HG03354 (cell line): ENCODE measurements around the gene RGS7.
"Not testable (repeated sequence)": the region's sequence is repeated elsewhere in the genome, so short reads cannot be mapped to it uniquely, and the experiment has no call there.

Experiments used
- ATAC-seq: cut with Tn5 transposase; IDR thresholded peaks from one replicate; pipeline ENCODE4 v1.9.1; 2021; ENCODE audit warnings: mild to moderate bottlenecking; ENCODE audit not compliant: unreplicated experiment, poor library complexity, severe bottlenecking

The RGS7 gene

DNA sequence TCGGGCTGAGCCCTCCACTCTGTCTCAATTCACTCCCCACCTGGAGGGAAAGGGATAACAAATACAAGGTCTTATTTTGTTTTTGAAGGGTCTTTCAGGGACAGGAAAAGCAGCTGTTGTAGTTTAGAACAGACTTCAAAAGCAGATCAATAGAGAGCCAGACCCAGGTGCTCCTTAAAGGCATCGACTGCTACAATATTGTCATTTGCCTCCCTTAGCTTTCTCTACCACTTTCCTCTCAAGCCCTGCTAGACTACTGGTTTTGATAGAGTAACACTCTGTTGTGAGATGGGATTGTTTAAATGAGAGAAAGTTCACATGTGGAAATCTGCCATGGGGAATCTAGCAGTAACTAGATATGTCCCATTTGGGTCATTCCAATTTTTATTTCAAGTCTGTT is 24.0 kb downstream of the RGS7 start:
- no peak for ATAC-seq

DNA sequence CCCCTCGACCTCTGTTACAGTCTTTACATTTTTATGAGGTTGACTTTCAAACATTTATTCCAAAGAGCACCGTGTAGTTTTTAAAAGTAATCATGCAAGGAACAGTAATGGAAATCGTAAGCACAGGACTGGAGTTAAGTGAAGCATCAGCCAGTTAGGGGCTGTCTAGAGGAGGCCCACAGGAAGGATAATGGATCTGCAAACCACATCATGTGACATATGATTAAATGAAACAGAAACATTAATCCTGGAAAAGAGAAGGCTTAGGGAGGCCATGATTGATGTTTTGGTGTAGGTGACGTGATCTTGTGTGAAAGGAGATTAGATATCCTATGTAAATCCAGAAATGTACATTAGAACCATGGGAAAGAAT is 25.0 kb downstream of the RGS7 start:
- ATAC-seq = no peak

DNA sequence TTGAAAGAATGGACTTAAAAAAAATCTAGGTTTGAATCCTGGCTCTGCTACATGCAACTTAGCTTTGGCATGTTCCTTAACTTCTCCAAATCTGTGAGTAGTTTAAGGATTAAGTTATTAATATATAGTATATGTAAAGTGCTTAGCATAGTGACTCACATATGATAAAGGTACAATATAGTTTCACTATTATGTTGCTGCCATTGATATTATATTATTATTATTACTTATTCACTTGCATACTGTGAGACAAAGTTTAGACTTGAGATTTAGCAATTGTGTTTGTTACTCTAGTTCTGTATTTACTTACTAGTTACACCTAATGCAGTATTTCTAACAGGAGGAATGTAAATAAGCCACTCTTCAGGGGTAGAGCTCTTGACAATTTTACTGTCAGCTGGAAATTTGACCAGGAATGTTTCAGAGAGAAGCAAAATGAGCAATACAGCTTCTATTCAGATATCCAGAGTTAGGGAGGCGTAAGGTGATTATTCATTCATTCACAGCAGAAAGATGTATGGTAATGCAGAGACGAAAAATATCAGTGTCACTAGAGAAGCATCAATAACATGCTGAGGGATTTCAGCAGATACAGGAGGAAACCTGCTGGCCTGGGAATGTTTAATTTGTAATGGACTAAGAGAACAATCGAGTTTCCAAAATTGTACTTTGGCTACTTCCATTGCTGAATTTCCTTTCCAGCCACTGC is 25.5 kb downstream of the RGS7 start:
- peak; percentile 43 for ATAC-seq

DNA sequence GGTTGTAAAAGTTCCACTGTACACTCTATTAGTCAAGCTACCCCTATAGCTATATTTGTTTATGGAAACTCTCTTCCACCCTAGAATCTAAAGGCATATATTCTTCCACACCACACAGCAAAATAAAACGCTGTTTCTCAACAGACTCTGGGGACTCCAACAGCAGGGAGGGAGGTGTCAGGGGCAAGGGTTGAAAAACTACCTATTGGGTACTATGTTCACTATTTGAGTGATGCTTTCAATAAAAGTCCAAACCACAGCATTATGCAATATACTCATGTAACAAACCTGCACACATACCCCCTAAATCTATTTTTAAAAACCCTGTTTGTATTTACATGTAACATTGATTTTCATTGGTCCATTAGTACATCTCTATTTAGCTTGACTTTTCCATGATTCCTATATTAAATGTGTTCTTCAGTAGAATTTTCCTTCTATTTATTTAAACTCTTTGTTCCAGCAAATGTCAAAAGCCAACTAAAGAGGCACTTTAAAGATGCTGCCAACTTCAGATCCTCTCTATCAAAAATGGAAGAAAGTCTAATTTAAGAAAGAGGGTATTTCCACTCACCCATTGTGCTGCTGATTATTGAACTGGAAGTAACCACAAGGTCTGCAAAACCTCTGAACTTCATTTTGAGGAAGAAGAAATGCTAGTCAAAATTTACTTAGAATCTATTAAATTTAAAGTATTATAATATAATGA is 26.2 kb downstream of the RGS7 start:
- ATAC-seq = peak; percentile 69

DNA sequence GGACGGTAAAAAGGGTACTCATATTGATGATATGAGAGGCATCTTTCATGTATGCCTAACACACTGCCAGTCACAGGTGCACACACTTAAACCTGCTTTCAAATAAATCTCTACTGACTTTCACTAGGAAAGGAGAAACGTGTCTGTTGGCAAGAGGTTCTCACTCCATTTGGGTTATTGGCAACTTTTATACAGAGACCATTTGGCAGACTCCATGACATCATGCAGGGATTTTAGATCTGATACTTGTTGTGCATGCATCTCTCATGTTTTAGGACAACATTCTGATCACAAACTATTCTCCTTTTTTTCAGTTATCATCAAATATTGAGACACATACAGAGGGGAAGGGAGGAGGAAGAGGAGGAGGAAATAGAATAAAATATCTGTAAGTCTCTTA is 31.5 kb downstream of the RGS7 start:
- ATAC-seq = no peak

DNA sequence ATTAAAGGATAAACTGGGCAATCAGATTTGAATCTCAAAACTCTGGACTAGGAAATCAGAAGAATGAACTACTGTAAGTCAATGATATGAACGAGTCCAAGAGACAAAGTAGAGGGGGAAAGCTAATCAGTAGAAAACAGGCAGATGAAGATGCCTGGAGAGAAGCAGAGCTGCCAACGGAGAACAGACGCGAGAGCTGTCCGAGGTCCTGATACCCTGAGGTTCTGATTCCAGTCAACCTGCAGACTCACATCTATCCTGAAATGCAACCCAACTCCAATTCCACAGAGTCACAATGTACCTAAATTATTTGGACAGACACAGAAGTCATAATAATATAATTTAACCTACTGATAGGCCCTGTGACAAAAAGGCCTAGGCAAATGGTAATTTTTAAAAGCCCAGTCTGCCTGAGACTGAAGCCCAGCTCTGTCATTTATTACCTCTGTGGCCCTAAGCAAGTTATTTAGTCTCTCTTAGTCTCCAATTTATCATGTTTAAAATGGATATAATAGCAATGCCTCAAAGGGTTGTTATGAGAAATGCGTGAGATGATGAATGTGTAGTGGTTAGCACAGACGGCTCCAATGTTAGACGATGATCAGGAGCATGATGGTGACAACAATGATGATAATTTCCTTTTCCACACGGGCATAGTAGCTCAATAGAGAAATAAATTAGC is 33.4 kb downstream of the RGS7 start:
- ATAC-seq = no peak

DNA sequence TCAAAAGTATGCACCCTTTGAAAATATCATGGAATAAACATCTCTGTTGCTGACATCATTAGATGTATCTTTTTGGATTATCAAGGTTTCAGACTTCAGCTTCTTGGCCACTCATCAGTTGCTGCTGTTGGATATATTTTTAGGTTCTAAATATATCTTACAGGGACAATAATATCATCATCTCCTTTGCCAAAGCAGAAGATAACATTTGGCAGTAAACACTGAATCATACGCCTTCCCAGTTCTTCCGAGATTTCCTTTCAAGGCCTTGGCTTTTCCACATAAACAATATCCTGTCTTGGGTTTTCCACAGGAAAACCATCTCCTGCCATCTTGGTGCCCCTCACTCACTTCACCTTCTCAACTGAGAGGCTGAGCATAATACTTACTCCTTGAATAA is 39.3 kb downstream of the RGS7 start:
- ATAC-seq = no peak

DNA sequence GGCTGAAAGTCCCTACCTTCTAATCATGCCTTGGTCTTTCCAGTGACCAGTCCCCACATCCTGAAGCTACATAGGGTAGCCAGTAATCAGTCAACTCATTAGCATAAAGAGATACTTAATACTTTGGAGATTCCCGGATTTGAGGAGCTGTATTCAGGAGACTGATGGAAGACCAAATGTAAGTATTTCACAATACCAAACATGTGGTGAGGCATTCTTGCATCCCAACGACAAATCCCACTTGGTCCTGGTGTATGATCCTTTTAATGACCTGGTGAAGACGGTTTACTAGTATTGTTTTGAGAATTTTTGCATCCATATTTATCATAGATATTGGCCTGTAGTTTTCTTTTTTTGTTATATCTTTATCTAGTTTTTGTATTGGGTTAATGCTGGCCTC is 40.6 kb downstream of the RGS7 start:
- ATAC-seq = no peak

DNA sequence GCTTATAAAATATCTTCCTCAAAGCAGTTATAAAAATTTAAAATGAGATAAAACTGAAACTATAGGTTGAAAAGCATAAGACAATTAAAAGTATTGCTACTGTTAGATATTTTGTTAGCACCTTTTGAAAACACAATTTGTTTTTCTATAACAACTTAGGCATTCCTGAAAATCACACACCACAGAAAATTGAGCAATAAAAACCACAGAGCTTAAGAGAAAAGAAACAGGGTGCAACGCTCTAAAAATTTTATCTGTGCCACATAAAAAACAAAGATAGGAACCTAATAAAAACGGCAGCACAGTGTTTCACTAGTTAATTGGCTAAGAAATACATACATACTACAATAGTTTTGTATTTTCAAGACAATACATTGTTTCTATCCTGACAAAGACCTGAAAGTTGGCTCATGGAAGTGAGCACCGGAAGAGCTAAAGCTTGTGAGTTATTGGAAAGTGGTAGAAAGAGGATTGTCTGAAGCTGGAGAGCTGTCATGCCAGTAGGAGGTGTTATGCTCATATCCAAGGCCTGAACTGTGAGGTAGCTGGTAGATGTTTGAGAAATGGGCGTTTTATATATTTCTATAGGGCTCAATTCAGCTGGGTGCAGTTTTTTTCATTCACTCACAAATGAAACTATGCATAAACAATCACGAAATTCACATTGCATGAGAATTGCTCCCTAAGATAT is 45.8 kb downstream of the RGS7 start:
- ATAC-seq = no peak

DNA sequence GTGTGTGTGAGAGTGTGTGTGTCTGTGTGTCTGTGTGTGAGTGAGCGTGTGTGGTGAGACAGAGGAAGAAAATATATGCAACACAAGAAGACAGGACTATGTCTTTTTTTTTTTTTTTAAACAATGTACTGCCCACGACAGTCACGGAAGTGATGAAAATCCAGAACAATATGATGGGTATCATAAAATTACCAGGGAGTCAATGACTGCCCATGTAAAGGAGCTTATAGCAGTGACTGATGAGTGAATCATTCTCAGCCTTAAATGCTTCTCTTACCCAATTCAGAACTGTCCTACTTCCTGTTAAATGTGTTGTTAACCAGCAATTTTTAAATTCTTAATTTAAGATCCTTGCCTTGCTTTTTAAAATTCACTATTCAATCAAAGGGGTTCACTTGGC is 46.6 kb downstream of the RGS7 start:
- ATAC-seq = no peak

DNA sequence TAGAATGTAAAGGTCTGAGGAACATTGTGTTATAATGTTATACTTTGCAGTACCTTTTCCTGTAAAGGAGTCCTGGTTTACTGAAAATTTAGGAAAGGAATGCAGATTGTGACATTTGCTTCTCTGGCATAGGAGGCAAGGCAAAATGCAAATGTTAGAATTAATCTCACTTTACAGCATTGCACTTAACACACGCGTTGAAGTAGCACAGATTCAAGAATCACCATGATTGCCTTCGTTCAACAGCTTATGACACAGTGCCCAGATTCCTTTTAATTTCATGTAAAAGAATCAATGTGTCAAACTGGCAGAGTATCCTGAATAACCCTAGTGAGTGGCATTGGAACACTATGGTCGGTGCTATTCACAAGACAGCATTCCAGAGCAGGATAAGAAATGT is 47.4 kb downstream of the RGS7 start:
- ATAC-seq = no peak

DNA sequence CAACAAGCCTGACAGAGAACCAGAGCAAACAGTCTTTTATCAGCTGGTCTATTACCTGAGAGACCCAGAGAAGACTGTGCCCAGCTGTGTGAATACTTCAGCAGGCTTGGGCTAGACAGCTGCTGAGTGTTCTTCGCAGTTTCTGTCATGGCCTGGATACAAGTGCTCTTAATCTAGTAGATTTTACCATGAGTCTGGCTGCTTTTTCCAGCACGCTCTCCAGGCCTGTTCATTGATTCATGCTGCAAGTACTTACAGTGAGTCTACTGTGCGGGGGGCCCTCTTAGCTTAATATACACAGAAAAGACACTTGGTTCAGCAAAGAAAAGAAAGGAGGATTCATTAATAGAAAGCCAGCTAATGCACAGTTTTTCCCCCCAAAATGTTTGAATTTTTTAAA is 48.5 kb downstream of the RGS7 start:
- no peak for ATAC-seq

DNA sequence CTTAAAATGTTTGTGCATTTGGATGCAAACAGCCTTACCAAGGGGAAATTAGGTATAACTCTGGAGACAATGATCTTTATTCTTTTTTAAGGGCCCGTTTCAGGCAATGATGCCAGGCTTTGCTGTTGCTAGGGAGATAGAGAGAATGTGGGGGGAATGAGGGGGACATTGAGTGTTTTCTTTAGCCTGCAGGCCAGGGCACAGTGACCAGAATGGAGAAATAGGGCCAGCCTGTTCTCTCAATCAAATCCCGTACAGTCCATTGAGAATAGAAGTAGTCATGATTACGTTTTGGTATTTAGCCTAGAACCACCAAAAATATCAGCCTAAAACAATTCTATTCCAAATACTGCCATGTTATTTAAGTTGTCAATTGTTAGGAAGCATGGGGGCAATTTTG is 49.0 kb downstream of the RGS7 start:
- ATAC-seq = no peak

DNA sequence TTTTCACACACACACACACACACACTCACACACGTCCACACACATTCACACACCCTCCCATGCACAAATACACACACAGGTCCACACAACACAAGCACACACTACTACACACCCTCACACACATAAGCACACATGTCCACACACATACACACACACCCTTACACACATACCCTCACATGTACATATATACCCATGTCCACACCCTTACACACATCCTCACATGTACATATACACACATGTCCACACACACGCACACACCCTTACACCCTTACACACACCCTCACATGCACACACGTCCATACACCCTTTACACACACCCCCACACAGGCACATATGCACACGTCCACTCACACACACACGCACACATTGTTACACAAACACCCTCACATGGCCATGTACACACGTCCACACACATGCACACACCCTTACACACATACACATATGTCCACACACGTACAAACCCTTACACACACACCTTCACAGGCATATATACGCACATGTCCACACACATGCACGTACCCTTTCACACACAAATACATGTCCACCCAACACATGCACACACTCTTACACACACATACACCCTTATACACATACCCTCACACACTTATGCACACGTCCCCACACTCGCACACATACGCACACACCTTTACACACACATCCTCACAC is 50.7 kb downstream of the RGS7 start:
- no peak for ATAC-seq

DNA sequence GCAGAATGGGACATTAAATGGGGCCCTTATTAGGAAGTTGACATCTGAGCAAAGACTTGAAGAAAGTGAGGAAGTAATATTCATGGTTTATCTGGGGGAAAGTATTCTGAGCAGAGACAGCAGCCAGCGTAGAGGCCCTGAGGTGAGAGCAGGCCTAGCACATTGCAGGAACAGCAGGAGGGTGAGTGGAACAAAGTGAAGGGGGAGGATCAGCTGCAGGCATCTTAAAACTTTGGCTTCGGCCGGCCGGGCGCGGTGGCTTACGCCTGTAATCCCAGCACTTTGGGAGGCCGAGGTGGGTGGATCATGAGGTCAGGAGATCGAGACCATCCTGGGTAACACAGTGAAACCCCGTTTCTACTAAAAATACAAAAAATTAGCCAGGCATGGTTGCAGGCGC is 55.0 kb downstream of the RGS7 start:
- not testable (repeated sequence) for ATAC-seq

DNA sequence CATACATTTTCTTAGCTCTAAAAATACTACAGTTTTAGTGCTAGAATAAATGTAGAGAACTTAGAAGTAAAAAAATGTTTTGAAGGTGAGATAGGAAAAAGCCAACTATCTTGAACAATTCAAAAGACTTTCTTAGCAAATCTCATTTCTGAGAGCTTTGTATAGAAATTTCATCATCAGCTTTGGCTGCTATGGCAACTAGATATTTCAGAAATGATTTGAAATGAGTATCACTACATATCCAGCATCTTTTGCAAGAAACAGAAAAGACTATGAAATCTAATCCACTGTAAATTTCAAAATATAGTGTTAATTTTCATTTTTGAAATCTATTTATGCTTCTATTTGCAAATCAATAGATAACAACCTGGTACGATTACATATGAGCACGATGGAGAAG is 57.7 kb downstream of the RGS7 start:
- ATAC-seq = no peak

DNA sequence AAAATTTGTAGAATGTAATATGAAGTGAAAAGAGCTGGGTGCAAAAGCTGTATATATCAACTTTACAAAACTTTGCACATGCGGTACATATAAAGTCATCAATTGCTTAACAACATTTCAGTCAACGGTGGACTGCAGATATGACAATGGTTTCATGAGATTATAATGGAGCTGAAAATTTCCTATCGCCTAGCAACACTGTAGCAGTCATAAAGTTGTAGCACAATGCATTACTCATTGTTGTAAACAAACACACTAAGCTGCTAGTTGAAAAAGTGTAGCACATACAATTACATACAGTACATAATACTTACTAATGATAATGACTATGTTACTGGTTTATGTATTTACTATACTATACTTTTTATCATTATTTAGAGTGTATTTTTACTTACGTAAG is 64.0 kb downstream of the RGS7 start:
- ATAC-seq = no peak

DNA sequence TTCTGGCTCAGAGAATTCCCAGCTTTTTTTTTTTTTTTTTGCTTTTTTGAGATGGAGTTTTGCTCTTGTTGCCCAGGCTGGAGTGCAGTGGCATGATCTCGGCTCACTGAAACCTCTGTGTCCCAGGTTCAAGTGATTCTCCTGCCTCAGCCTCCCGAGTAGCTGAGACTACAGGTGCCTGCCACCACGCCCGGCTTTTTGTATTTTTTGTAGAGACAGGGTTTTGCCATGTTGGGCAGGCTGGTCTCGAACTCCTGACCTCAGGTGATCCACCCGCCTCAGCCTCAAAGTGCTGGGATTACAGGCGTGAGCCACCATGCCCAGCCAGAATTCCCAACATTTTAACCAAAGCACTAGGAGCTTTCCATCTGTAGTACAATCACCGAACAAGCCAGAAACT is 65.5 kb downstream of the RGS7 start:
- not testable (repeated sequence) for ATAC-seq

DNA sequence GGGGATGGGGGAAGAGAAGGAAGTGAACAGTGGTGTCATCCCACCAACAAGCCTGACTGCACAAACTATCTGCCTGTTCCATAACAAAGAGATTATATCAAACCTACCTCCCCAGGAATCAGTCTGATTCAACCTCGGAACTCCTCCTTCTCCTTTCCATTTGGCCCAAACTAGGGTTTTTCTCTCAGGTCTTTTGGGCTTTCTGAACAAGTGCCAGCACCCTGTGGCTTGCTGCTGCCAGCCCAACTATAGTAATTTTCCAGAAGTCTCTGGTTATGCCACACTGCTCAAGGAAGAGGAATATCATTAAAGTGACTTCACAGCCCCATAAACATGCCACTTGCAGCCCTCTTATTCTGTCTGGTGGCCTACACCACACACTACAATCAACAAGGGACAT is 70.5 kb downstream of the RGS7 start:
- ATAC-seq = no peak

DNA sequence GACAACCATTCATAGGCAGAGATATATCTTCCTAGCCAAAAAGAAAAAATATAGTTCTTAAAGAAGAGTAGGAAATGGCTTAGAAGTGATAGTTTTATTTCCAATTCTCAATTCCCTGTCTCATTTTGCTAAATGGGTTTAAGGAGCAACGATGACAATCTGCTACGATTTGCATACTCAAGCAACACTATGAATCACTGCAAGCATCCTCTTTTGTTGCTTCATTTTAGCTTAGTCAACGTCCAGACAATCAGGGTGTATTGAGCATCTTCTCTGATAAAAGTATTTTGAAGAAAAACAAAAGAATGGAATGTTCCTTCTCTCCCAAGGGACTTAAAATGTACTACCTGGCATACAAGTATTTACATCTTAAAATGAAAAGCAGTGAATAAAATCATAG is 80.6 kb downstream of the RGS7 start:
- no peak for ATAC-seq
